Activated CD4-positive, alpha-beta T cell treated with anti-CD3 and anti-CD28 coated beads, Interleukin-10, Interleukin-2, amounts not matched to agents 100 ng/mL and 50 ng/mL, durations not matched to agents 16 hours and 8 hours (primary cell): ENCODE results near the gene API5.
A peak's percentile ranks its signal among the peaks of the same experiment; 100 is the strongest.

Source experiments
- DNase-seq: peaks from one replicate; pipeline ENCODE4 v3.0.0-alpha.2; 2020

API5 gene

DNA sequence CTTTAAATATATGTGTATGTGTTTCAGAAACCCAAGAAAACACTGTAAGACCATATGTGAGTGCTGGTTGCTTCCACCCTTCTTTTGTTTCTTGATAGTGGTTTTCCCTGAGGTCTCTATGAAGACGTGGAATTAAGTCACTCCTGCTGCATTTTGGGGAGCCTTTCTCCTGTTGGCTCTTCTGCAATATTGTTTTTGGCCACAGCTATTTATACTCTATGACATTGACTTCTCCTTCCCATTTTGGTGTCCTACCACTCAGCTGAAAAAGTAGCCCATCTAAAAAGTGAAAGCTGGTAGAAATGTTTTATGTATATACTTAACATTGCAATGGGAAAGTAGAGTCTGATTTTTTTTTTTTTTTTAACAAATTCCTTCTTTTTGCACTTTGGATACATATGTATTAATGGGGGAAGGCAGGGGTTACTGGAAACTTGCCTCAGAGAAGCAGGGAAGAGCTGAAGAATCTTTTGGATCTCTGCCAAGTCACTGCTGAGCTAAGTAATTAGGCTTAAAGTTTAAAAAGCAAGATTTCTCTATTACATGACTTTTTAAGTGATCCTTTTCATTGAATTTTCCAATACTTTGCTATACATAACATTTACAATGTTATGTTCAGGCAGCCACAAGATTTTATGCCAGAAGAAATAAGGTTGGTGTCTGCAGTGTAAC lies 48.7 kb downstream of the API5 start:
- no peak for DNase-seq

DNA sequence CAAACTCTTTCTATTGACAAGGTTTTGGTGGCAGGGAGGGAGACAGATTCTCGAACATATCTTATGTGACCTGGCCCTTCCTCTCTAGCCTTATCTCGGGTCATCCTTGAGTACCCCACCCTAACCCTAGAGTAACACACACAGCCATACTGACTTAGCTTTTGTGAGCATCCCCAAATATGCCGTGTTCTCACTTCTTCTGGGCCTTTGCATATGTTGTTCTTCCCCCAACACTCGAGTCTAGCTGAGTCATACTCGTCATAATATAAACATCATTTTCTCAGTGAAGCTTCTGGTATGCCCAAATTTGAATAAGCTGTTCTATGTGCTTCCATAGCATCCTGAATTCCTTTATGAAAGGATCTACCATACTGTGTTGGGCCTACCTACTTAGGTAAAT lies 54.9 kb downstream of the API5 start:
- no peak for DNase-seq

DNA sequence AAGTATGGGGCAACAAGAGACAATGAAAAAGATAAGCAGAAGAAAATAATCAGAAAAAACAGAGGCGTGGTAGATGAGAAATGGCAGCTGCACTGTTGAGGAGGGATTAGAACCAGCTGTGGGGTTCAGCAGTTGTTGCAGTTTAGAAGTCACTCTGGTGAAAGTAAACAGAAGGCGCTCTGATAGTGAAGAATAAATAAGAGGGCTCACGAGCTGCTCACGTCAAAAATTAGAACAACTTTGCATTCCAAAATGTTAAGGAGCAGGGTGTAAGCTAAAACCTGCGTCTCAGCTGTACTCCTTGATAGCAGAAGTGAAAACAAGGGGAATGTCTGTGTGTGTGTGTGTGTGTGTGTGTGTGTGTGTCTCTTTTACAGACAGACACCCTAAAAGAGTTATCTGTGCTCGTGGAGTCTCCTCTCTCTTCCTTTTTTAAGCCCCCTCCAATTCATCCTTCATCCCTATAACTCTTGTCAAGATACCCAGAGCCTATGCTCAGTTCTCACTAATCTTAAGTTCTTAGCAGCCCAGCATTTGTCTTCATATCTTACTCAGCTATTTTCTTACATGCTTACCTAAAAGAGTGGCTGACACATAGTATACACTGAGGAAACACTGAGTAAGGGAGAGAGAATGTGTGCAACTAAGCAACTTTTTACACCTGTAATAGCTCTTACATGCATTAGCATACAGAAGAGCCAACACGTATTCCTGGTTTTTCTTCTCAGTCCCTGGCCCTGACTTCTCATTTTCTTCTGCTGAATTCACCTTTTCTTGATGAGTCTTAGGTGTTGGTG lies 55.8 kb downstream of the API5 start:
- DNase-seq, result no peak

DNA sequence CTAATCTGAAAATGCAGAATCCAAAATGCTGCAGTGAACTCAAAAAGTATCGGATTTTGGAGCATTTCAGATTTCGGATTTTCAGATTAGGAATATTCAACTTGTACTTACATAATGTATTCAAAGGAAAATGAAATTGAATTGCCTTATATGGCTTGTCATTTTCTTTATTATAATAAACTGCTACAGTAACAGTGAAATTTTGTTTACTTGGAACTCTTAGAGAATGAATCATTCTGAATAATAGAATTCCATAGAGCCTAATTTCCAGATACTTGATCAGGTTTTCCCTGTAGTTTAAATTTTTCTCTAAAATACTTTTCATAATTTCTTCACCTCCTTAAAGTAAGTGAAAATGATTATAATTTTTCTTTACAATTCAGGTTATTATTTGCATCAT lies 64.3 kb downstream of the API5 start:
- DNase-seq, result no peak

DNA sequence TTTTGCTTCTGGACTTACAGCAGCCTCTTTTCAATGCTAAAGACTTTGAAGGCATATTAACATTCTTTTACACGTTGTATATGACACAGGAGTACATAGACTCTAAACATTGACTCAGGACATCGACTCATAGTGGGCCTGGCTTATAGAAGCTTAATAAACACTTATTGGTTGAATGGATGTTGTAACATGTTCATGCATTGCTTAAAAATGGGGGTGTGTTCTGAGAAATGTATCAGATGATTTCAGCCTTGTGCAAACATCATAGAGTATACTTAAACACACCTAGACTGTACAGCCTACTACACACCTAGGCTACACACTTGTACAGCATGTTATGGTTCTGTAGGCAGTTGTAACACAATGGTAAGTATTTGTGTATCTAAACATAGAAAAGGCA lies 64.8 kb downstream of the API5 start:
- DNase-seq, result no peak

DNA sequence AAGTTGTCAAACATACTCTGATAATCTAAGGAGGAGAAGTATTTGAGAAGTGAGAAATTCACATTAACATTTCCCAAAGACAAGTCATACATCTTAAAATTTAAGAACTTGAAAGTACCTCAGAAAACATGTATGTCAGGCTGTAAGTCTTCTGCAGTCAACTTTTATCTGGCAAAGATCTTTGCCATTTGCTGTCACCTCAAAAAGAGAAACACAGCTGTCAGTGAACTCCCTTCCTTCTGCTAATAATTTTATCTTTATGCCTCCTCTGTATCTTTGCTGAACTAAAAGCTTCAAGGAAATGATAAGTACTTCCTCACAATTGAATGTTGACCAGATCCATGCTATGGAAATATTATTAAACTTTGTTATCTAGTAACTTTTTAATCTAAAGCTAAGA lies 65.6 kb downstream of the API5 start:
- no peak for DNase-seq

DNA sequence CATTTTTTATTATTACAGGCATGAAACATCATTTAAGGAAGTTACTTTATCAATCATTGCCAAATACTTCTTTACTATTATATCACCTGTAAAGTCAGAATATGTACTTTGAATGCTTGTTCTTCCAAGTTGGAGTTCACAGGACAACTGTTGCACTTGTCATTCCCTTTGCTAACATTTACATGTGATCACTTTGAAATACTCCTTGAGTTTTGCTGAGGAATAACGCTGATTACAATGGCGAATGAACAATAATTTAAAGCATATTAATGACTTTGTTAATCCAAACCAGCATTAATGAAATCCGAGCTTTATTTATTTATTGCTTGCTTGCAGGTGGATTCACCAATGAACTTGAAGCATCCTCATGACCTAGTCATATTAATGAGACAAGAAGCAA lies 67.1 kb downstream of the API5 start:
- DNase-seq, result no peak

DNA sequence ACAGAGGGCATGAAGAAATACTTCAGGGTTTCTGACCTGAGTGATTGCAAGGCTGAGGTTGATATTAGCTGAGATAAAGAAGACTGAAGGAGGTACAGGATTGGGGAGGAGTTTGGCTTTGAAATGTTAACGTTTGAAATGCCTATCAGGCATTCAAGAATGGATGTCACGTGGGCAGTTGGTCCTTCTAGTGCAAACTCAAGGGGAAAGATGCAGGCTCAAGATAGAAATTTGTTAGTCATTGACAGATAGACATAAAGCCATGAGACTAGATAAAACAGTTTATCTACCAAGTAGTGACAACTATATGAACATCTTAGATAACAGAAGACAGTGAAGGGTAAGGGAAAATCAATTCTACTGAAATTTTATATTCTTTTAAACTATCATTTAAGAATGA lies 70.0 kb downstream of the API5 start:
- DNase-seq, result no peak

DNA sequence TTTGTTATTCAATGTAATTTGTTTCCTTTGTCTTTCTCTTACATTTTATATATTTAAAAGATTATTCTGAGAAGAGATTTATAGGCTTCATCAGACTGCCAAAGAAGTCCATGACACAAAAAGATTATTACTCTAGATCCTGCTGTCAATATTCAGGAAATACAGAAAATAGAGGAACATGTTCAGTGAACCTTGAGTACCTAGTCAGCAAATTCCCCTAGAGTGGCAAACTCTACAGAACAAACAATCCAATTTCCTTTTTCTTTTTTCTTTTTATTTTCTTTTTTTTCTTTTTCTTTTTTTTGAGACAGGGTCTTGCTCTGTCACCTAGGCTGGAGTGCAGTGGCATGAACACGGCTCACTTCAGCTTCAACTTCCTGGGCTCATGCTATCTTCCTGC lies 70.8 kb downstream of the API5 start:
- DNase-seq, result no peak

DNA sequence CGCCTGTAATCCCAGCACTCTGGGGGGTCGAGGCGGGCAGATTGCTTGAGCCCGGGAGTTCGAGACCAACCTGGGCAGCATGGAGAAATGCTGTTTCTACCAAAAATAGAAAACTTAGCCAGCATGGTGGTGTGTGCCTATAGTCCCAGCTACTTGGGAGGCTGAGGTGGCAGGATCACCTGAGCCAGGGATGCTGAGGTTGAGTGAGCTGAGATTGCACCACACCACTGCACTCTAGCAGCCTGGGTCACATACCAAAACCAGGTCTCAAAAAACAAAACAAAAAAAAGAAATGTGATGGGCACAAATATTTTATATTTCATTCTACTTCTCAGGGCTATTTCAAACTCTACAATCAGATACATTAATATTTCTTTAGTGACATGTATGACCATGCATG lies 72.6 kb downstream of the API5 start:
- DNase-seq, result no peak

DNA sequence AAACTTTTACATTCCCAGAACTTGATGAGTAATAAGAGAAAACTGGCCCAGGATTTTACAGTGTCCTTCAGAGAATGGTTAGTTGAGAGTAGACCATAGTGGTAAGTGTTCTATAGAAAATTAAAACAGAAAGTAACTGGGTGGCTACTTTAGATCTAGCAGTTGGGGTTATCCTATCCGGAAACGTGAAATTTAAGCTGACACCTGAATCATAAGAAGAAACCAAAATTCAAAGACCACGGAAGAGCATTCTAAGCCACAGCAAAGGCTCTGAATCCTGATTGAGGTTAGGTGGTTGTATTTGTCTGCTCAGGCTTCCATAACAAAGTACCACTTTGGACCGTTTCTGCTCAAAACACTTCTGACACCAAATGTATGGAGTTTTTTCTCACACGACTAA lies 80.9 kb downstream of the API5 start:
- peak; percentile 68 for DNase-seq

DNA sequence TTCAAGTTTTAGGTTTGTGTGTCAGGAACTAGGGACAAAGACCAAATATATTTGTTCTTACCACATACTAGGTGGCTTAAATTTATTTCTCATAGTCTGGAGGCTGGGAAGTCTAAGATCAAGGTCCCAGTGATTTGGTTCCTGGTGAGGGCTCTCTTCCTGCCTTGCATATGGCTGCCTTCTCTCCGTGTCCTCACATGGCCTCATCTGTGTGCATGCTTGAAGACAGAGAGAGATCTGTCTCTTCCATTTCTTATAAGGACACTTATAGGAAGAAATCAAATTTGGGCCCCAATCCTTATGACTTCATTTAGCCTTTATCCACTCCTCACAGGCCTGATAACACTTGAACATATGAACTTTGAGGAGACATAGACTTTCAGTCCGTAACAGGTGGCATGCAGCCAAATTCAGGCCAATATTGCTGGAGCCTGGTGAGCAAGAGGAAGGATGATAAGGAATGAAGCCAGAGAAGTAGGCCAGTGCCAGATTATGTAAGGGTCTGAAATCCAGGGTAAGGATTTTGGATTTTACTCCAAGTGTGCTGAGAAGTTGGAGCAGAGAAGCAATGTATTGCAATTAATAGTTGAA lies 82.1 kb downstream of the API5 start:
- no peak for DNase-seq
